ENCODE measurements around the gene RPL37A. TPM values are rescaled to one million over a fixed set of nuclear protein-coding genes. Genes with fewer than 3 reads are reported as not detected.
A peak's percentile ranks its signal among the peaks of the same experiment; 100 is the strongest.

The RPL37A gene
- total and polyA plus RNA-seq, 10 donors = 688 to 9,110 (median 2,096) TPM

- TF ChIP-seq, protein P1, sequence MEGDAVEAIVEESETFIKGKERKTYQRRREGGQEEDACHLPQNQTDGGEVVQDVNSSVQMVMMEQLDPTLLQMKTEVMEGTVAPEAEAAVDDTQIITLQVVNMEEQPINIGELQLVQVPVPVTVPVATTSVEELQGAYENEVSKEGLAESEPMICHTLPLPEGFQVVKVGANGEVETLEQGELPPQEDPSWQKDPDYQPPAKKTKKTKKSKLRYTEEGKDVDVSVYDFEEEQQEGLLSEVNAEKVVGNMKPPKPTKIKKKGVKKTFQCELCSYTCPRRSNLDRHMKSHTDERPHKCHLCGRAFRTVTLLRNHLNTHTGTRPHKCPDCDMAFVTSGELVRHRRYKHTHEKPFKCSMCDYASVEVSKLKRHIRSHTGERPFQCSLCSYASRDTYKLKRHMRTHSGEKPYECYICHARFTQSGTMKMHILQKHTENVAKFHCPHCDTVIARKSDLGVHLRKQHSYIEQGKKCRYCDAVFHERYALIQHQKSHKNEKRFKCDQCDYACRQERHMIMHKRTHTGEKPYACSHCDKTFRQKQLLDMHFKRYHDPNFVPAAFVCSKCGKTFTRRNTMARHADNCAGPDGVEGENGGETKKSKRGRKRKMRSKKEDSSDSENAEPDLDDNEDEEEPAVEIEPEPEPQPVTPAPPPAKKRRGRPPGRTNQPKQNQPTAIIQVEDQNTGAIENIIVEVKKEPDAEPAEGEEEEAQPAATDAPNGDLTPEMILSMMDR (IDR thresholded peaks at IDR 0.05 in 8 of 11, conservative IDR thresholded peaks at IDR 0.05 in 3 of 11) = no peak
- TF ChIP-seq POLR2A (IDR thresholded peaks at IDR 0.05) (no peak), POLR2AphosphoS5 (IDR thresholded peaks at IDR 0.05) (peak in 1 of 3 donors; percentile 32)
- Histone ChIP-seq H3K36me3 (peaks cover 6 to 82% (median 58%) of the 10 kb centered on the region in 6 donors), H3K9me3 (no peaks in the 10 kb centered on the region), H3K4me3 (no peak overlapping the region), H3K4me1 (peaks cover 17 to 45% (median 36%) of the 10 kb centered on the region in 6 donors), H3K27ac (peak overlapping the region in 1 of 8 donors; percentile 0), H3K27me3 (replicated peaks in 1 of 7) (no peaks in the 10 kb centered on the region)
- WGBS, 5 donors = 69 to 92% (median 80%) methylated on average over 1 of the region's 1 CpG
- DNase-seq = no peak
- intact Hi-C loops (cut with DNase I; ENCODE audit: low total_unique reads) = no loop called here
Measured at GRCh38 chr2:216504376-216504762, 5.7 kb downstream of the RPL37A start.

- TF ChIP-seq POLR2AphosphoS5 (IDR thresholded peaks at IDR 0.05) = peak in 1 of 3 donors; percentile 28
- TF ChIP-seq POLR2A (IDR thresholded peaks at IDR 0.05) = no peak
- TF ChIP-seq, protein P1 (IDR thresholded peaks at IDR 0.05 in 8 of 11, conservative IDR thresholded peaks at IDR 0.05 in 3 of 11) = no peak
- peaks cover 6 to 72% (median 50%) of the 10 kb centered on the region in 6 donors for H3K36me3 ChIP-seq
Measured at GRCh38 chr2:216505133-216506106, 6.8 kb downstream of the RPL37A start.

GRCh38 chr2:216507220-216508160 lies 8.8 kb downstream of the RPL37A start:
- intact Hi-C loops (cut with DNase I; ENCODE audit: low total_unique reads) = no loop called here
- WGBS, 5 donors = 79 to 89% (median 85%) methylated on average over 5 of the region's 5 CpGs
- DNase-seq = no peak
- Histone ChIP-seq H3K27ac (peak overlapping the region in 1 of 8 donors; percentile 12), H3K4me3 (no peak overlapping the region), H3K4me1 (peaks cover 0 to 14% (median 9%) of the 10 kb centered on the region in 6 donors), H3K9me3 (no peaks in the 10 kb centered on the region), H3K36me3 (peaks cover 0 to 51% (median 30%) of the 10 kb centered on the region in 6 donors), H3K27me3 (replicated peaks in 1 of 7) (no peaks in the 10 kb centered on the region)
- TF ChIP-seq POLR2AphosphoS5 (IDR thresholded peaks at IDR 0.05) = no peak
- TF ChIP-seq POLR2A (IDR thresholded peaks at IDR 0.05) = no peak
- TF ChIP-seq, protein P1 (IDR thresholded peaks at IDR 0.05 in 8 of 11, conservative IDR thresholded peaks at IDR 0.05 in 3 of 11) = no peak

More at GRCh38 chr2:216505133-216506106, 6.8 kb downstream of the RPL37A start:
- WGBS, 5 donors = 91 to 96% (median 92%) methylated on average over 15 of the region's 15 CpGs
- Histone ChIP-seq H3K9me3 (no peaks in the 10 kb centered on the region), H3K27ac (no peak overlapping the region), H3K27me3 (replicated peaks in 1 of 7) (no peaks in the 10 kb centered on the region), H3K4me3 (no peak overlapping the region), H3K4me1 (peaks cover 7 to 35% (median 25%) of the 10 kb centered on the region in 6 donors)
- intact Hi-C loops (cut with DNase I; ENCODE audit: low total_unique reads) = no loop called here
- no peak for DNase-seq

Measured in spleen (tissue), 11 donors.